ENCODE results near the gene DPYSL3. TPM values are rescaled to one million over a fixed set of nuclear protein-coding genes. Genes with fewer than 3 reads are reported as not detected.

The DPYSL3 gene
- total and polyA plus RNA-seq, 3 experiments from 2014 or later = 0.13 to 0.35 TPM; not detected in 1

DNA sequence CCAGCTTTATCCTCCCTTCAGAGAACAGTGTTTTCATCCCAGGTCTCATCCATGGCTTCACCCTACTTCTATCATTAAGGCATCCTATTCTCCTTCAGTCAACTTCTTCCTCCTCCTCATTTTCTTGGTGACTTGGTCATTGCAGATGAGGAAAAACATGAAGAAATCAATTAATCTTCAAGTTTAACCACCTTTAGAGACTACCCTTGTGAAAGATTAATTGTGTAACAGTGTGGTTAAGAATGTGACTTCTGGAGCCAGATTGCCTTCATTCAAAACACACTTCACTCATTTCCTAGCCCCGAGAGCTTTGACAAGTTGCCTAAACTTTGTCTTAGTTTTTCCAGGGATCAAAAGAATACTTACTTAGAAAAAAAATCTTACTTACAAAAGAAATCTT, 165.0 kb downstream of the DPYSL3 start:
- no peaks in the 10 kb centered on the region for H3K27me3 Mint-ChIP-seq
- no peak overlapping the region for H3K4me3 ChIP-seq (ENCODE audit: low read length)
- CTCF ChIA-PET = no interaction called here
- H3K27ac ChIP-seq (ENCODE audit: low read depth, low read length) = no peak overlapping the region
- DNase-seq = no peak
- H3K9me3 ChIP-seq (ENCODE audit: low read length) = no peaks in the 10 kb centered on the region
- peaks cover 0 to 2% (median 0%) of the 10 kb centered on the region in 5 donors for H3K9me3 Mint-ChIP-seq
- no peaks in the 10 kb centered on the region for H3K36me3 ChIP-seq (ENCODE audit: insufficient read depth, low read length)
- no peak overlapping the region for H3K27ac Mint-ChIP-seq
- H3K36me3 Mint-ChIP-seq = no peaks in the 10 kb centered on the region
- H3K4me1 Mint-ChIP-seq = no peaks in the 10 kb centered on the region
- no peaks in the 10 kb centered on the region for H3K27me3 ChIP-seq (ENCODE audit: insufficient read depth, low read length, poor library complexity, severe bottlenecking)
- no peak overlapping the region for H3K4me3 Mint-ChIP-seq
- no peaks in the 10 kb centered on the region for H3K4me1 ChIP-seq (ENCODE audit: insufficient read depth, low read length)
- POLR2A ChIA-PET = no interaction called here

DNA sequence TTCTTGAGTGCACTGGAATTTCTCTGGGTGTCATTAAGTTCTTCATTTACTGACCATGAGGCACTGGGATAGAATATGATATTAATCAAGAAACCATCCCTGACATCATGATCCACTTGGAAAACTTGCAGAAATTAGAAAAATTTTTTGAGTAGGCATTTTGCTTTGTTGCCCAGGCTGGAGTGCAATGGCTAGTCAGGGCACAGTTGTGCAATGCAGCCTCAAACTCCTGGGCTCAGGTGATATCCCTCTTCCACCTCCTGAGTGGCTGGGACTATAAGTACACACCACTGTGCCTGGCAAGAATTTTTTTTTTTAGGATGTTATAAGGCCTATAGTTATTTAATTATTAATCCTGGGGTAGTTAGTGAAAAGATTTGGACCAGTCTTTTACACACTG, 168.5 kb downstream of the DPYSL3 start:
- H3K36me3 Mint-ChIP-seq = no peaks in the 10 kb centered on the region
- no peaks in the 10 kb centered on the region for H3K36me3 ChIP-seq (ENCODE audit: insufficient read depth, low read length)
- no peaks in the 10 kb centered on the region for H3K9me3 ChIP-seq (ENCODE audit: low read length)
- no peaks in the 10 kb centered on the region for H3K4me1 Mint-ChIP-seq
- H3K4me3 Mint-ChIP-seq = no peak overlapping the region
- CTCF ChIA-PET = no interaction called here
- no peak overlapping the region for H3K27ac ChIP-seq (ENCODE audit: low read depth, low read length)
- no peaks in the 10 kb centered on the region for H3K27me3 ChIP-seq (ENCODE audit: insufficient read depth, low read length, poor library complexity, severe bottlenecking)
- H3K4me1 ChIP-seq (ENCODE audit: insufficient read depth, low read length) = no peaks in the 10 kb centered on the region
- H3K4me3 ChIP-seq (ENCODE audit: low read length) = no peak overlapping the region
- H3K27me3 Mint-ChIP-seq = no peaks in the 10 kb centered on the region
- no peak for DNase-seq
- POLR2A ChIA-PET = no interaction called here
- H3K27ac Mint-ChIP-seq = no peak overlapping the region
- peaks cover 3 to 14% (median 7%) of the 10 kb centered on the region in 5 donors for H3K9me3 Mint-ChIP-seq

DNA sequence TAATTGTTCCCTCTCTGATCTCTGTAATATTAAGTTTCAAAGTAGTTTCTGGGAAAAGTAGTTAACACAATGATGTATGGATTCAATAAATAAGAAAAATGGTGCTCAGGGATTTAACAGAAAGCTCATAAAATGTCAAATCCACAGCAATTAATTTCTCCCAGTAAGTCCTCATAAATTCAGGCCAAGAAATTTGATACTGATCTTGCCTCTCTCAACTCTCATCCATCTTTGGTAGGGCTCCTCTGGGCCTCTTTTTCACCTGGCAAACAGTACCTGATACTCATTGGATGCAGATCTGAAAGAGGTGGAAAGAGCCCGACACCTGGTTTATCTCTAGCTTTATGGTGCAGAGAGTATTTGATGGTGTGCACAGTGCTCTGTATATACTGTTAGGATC, 168.9 kb downstream of the DPYSL3 start:
- H3K4me3 ChIP-seq (ENCODE audit: low read length) = no peak overlapping the region
- H3K36me3 Mint-ChIP-seq = no peaks in the 10 kb centered on the region
- H3K9me3 Mint-ChIP-seq = peaks cover 3 to 14% (median 7%) of the 10 kb centered on the region in 5 donors
- H3K4me1 ChIP-seq (ENCODE audit: insufficient read depth, low read length) = no peaks in the 10 kb centered on the region
- H3K27ac Mint-ChIP-seq = no peak overlapping the region
- DNase-seq = no peak
- H3K36me3 ChIP-seq (ENCODE audit: insufficient read depth, low read length) = no peaks in the 10 kb centered on the region
- H3K27me3 ChIP-seq (ENCODE audit: insufficient read depth, low read length, poor library complexity, severe bottlenecking) = no peaks in the 10 kb centered on the region
- H3K4me3 Mint-ChIP-seq = no peak overlapping the region
- H3K9me3 ChIP-seq (ENCODE audit: low read length) = no peaks in the 10 kb centered on the region
- no peak overlapping the region for H3K27ac ChIP-seq (ENCODE audit: low read depth, low read length)
- ChIA-PET POLR2A (no interaction called here), CTCF (no interaction called here)
- H3K27me3 Mint-ChIP-seq = no peaks in the 10 kb centered on the region
- no peaks in the 10 kb centered on the region for H3K4me1 Mint-ChIP-seq

Data from CD8-positive, alpha-beta memory T cell (primary cell).